Esophagus squamous epithelium (tissue), 4 donors: ENCODE data around the gene RTCA.

Experiments used
- CTCF ChIP-seq, 6 experiments: fragments of 450-650 bp in 4 of 6; fragments of 200-600 bp in 2 of 6; sonication (generic) in 2 of 6; IDR thresholded peaks; one replicate each; pipeline ENCODE4 v1.5.1; 2016 to 2019; ENCODE audit warnings: antibody characterized with exemption in 6 of 6, mild to moderate bottlenecking in 4 of 6, moderate library complexity in 4 of 6
- POLR2A ChIP-seq, 4 donors: fragments of 450-650 bp; IDR thresholded peaks; one replicate each; pipeline ENCODE4 v1.6.1; 2017; ENCODE audit warnings: antibody characterized with exemption in 4 of 4, mild to moderate bottlenecking in 4 of 4, moderate library complexity in 3 of 4

GRCh38 chr1:100306735-100307313, 40.8 kb downstream of the RTCA start:
- TF ChIP-seq CTCF (IDR thresholded peaks at IDR 0.05) (no peak), POLR2A (IDR thresholded peaks at IDR 0.05) (no peak)
